Measurements from ENCODE around the gene AP2A2. TPM values are rescaled to one million over a fixed set of nuclear protein-coding genes. Genes with fewer than 3 reads are reported as not detected.

The AP2A2 gene
- total RNA-seq, 1 experiment from 2014 or later: 123 TPM

DNA sequence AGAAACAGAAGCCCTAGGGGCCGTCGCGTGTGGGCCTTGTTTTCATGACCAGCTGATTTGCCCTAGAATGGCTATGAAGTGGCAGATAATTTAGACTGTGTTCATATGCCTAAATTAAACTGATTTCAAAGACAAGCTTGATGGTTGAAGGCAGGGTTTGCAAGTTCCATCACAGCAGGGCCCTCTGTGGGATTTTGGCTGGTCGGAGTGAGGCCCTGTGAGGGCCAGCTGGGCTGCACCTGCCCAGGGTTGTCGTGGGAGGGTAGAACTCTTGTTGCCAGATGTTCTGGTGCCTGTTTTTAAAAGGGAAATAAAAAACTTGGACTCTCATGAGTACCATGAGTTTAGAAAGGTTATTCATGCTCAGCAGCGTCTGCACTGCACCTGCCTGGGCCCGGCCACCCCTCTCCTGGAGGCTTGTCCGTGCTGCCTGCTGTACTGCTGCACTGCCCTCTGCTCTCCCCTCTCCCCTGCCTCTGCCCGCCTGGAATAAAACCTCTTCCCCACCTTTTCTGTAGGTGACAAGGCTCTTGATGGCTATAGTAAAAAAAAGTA is 44.1 kb downstream of the AP2A2 start:
- H3K27me3 ChIP-seq (ENCODE audit: control insufficient read depth, insufficient read depth, low read length): no peaks in the 10 kb centered on the region
- in situ Hi-C loops (cut with HindIII; ENCODE audit: low pct_unique_long_range_greater_than_20kb, low sequenced_read_pairs) (no loop called here), intact Hi-C loops (cut with micrococcal nuclease; ENCODE audit: unreplicated experiment) (no loop called here)
- DNase-seq (ENCODE audit: low read depth, low spot score) (no peak), ATAC-seq (no peak)
- ChIA-PET POLR2A (no interaction called here), CTCF (no interaction called here)
- TF ChIP-seq SIN3A (IDR thresholded peaks at IDR 0.05; ENCODE audit: borderline replicate concordance, insufficient read depth, low read depth, low read length): no peak
- TF ChIP-seq, protein P1, sequence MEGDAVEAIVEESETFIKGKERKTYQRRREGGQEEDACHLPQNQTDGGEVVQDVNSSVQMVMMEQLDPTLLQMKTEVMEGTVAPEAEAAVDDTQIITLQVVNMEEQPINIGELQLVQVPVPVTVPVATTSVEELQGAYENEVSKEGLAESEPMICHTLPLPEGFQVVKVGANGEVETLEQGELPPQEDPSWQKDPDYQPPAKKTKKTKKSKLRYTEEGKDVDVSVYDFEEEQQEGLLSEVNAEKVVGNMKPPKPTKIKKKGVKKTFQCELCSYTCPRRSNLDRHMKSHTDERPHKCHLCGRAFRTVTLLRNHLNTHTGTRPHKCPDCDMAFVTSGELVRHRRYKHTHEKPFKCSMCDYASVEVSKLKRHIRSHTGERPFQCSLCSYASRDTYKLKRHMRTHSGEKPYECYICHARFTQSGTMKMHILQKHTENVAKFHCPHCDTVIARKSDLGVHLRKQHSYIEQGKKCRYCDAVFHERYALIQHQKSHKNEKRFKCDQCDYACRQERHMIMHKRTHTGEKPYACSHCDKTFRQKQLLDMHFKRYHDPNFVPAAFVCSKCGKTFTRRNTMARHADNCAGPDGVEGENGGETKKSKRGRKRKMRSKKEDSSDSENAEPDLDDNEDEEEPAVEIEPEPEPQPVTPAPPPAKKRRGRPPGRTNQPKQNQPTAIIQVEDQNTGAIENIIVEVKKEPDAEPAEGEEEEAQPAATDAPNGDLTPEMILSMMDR (IDR thresholded peaks at IDR 0.05): no peak
- no peak for TF ChIP-seq POLR2AphosphoS5 (IDR thresholded peaks at IDR 0.05; ENCODE audit: low read depth, low read length)
- TF ChIP-seq TCF7L2 (IDR thresholded peaks at IDR 0.05; ENCODE audit: low read depth, low read length): no peak
- TF ChIP-seq, protein P2, sequence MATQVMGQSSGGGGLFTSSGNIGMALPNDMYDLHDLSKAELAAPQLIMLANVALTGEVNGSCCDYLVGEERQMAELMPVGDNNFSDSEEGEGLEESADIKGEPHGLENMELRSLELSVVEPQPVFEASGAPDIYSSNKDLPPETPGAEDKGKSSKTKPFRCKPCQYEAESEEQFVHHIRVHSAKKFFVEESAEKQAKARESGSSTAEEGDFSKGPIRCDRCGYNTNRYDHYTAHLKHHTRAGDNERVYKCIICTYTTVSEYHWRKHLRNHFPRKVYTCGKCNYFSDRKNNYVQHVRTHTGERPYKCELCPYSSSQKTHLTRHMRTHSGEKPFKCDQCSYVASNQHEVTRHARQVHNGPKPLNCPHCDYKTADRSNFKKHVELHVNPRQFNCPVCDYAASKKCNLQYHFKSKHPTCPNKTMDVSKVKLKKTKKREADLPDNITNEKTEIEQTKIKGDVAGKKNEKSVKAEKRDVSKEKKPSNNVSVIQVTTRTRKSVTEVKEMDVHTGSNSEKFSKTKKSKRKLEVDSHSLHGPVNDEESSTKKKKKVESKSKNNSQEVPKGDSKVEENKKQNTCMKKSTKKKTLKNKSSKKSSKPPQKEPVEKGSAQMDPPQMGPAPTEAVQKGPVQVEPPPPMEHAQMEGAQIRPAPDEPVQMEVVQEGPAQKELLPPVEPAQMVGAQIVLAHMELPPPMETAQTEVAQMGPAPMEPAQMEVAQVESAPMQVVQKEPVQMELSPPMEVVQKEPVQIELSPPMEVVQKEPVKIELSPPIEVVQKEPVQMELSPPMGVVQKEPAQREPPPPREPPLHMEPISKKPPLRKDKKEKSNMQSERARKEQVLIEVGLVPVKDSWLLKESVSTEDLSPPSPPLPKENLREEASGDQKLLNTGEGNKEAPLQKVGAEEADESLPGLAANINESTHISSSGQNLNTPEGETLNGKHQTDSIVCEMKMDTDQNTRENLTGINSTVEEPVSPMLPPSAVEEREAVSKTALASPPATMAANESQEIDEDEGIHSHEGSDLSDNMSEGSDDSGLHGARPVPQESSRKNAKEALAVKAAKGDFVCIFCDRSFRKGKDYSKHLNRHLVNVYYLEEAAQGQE (IDR thresholded peaks at IDR 0.05; ENCODE audit: insufficient read depth in 1 of 2, low read depth in 2 of 2, low read length in 1 of 2): no peak
- no peaks in the 10 kb centered on the region for H3K9me3 ChIP-seq (ENCODE audit: control insufficient read depth, insufficient read depth, low read depth, low read length)
- H3K36me3 ChIP-seq (ENCODE audit: control insufficient read depth, insufficient read depth, low read length): 0 out of 2 replicates have a peak, but pooled peaks cover 2% of the 10 kb centered on the region
- H3K4me3 ChIP-seq (ENCODE audit: low read depth in 2 of 2, low read length in 2 of 2): no peak overlapping the region
- no peaks in the 10 kb centered on the region for H3K4me1 ChIP-seq (ENCODE audit: control insufficient read depth, insufficient read depth, low read length)
- no TSS peak for BruUV-seq (replicated peaks)
- no peak overlapping the region for H3K27ac ChIP-seq (ENCODE audit: low read length)

DNA sequence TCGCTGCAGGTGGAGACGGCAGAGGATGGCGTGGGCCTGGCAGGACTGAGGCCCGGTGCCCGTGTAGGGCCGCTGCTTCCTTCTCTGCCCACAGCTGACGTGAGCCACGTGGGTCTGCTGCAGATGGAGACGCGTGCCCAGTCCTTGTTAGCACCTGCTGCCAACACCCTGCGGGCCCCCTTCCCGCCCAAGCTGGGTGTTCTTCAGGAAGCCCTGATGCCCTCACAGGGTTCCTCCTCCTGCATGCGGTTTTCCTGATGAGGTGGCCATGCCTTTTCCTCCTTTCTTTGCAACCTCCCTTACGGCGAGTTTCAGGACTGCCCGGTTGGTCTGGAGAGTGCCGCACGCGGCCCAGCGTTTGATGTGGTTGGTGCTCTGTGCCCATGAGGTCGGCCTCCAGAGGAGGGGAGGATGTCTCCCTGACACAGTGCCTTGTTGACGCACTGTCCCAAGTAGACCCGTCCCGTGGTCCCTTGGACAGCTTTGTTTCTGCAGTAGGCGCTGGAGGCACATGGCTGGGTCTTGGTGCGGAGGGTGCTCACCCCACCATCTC is 44.7 kb downstream of the AP2A2 start:
- in situ Hi-C loops (cut with HindIII; ENCODE audit: low pct_unique_long_range_greater_than_20kb, low sequenced_read_pairs) (no loop called here), intact Hi-C loops (cut with micrococcal nuclease; ENCODE audit: unreplicated experiment) (no loop called here)
- TF ChIP-seq SIN3A (IDR thresholded peaks at IDR 0.05; ENCODE audit: borderline replicate concordance, insufficient read depth, low read depth, low read length) (no peak), TCF7L2 (IDR thresholded peaks at IDR 0.05; ENCODE audit: low read depth, low read length) (no peak), POLR2AphosphoS5 (IDR thresholded peaks at IDR 0.05; ENCODE audit: low read depth, low read length) (no peak)
- TF ChIP-seq, protein P1 (IDR thresholded peaks at IDR 0.05): no peak
- TF ChIP-seq, protein P2 (IDR thresholded peaks at IDR 0.05; ENCODE audit: insufficient read depth in 1 of 2, low read depth in 2 of 2, low read length in 1 of 2): no peak
- ATAC-seq (no peak), DNase-seq (ENCODE audit: low read depth, low spot score) (no peak)
- H3K4me1 ChIP-seq (ENCODE audit: control insufficient read depth, insufficient read depth, low read length): no peaks in the 10 kb centered on the region
- ChIA-PET CTCF (no interaction called here), POLR2A (no interaction called here)
- H3K36me3 ChIP-seq (ENCODE audit: control insufficient read depth, insufficient read depth, low read length): 0 out of 2 replicates have a peak, but pooled peaks cover 2% of the 10 kb centered on the region
- H3K27me3 ChIP-seq (ENCODE audit: control insufficient read depth, insufficient read depth, low read length): no peaks in the 10 kb centered on the region
- H3K9me3 ChIP-seq (ENCODE audit: control insufficient read depth, insufficient read depth, low read depth, low read length): no peaks in the 10 kb centered on the region
- no peak overlapping the region for H3K27ac ChIP-seq (ENCODE audit: low read length)
- BruUV-seq (replicated peaks): no TSS peak
- H3K4me3 ChIP-seq (ENCODE audit: low read depth in 2 of 2, low read length in 2 of 2): no peak overlapping the region
